Panc1 (cell line): Measurements from ENCODE around the gene KCNMA1.

ENCODE experiments used
- POLR2AphosphoS5 ChIP-seq: IDR thresholded peaks from 2 replicates; pipeline ENCODE4 v1.6.1; 2012; ENCODE audit warnings: mild to moderate bottlenecking, low read depth, low read length, moderate library complexity
- SIN3A ChIP-seq: IDR thresholded peaks from 2 replicates; pipeline ENCODE4 v1.6.1; 2012; ENCODE audit warnings: low read depth, mild to moderate bottlenecking, low read length, moderate library complexity, borderline replicate concordance; ENCODE audit not compliant: insufficient read depth
- TCF7L2 ChIP-seq: IDR thresholded peaks from 2 replicates; pipeline ENCODE4 v1.6.1; 2011; ENCODE audit warnings: mild to moderate bottlenecking, low read depth, low read length, inconsistent platforms
- TF ChIP-seq, protein P1 (sequence below): fragments of 450-650 bp; IDR thresholded peaks from 2 replicates; pipeline ENCODE4 v1.5.1; 2017; ENCODE audit warnings: mild to moderate bottlenecking
- TF ChIP-seq, protein P2 (sequence below), 2 experiments: IDR thresholded peaks; 2 replicates each; pipeline ENCODE4 v1.6.1; 2011 to 2012; ENCODE audit warnings: low read depth in 2 of 2, control low read depth in 1 of 2, low read length in 1 of 2, mild to moderate bottlenecking in 1 of 2, moderate library complexity in 1 of 2; ENCODE audit not compliant: insufficient read depth in 1 of 2

DNA sequence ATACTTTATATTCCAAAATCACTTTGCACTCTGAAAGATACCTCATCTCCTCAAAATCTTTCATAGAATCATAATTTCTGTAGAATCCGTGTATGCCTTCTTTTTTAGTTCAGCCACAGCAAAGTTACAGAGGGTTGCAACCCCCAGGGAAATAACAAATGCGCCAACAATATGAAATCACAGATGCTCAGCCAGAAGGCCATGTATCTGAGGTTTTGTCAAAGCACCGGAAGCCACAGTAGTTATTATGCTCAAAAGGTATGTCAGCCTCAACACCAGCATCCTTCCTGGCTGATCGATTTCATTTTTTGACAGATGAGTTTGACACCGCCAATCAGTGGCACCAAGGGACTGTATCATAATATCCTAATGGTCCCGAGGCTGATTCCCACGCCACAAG is 204.1 kb downstream of the KCNMA1 start:
- TF ChIP-seq, protein P1, sequence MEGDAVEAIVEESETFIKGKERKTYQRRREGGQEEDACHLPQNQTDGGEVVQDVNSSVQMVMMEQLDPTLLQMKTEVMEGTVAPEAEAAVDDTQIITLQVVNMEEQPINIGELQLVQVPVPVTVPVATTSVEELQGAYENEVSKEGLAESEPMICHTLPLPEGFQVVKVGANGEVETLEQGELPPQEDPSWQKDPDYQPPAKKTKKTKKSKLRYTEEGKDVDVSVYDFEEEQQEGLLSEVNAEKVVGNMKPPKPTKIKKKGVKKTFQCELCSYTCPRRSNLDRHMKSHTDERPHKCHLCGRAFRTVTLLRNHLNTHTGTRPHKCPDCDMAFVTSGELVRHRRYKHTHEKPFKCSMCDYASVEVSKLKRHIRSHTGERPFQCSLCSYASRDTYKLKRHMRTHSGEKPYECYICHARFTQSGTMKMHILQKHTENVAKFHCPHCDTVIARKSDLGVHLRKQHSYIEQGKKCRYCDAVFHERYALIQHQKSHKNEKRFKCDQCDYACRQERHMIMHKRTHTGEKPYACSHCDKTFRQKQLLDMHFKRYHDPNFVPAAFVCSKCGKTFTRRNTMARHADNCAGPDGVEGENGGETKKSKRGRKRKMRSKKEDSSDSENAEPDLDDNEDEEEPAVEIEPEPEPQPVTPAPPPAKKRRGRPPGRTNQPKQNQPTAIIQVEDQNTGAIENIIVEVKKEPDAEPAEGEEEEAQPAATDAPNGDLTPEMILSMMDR = no peak
- TF ChIP-seq POLR2AphosphoS5 (no peak), SIN3A (no peak), TCF7L2 (no peak)
- TF ChIP-seq, protein P2, sequence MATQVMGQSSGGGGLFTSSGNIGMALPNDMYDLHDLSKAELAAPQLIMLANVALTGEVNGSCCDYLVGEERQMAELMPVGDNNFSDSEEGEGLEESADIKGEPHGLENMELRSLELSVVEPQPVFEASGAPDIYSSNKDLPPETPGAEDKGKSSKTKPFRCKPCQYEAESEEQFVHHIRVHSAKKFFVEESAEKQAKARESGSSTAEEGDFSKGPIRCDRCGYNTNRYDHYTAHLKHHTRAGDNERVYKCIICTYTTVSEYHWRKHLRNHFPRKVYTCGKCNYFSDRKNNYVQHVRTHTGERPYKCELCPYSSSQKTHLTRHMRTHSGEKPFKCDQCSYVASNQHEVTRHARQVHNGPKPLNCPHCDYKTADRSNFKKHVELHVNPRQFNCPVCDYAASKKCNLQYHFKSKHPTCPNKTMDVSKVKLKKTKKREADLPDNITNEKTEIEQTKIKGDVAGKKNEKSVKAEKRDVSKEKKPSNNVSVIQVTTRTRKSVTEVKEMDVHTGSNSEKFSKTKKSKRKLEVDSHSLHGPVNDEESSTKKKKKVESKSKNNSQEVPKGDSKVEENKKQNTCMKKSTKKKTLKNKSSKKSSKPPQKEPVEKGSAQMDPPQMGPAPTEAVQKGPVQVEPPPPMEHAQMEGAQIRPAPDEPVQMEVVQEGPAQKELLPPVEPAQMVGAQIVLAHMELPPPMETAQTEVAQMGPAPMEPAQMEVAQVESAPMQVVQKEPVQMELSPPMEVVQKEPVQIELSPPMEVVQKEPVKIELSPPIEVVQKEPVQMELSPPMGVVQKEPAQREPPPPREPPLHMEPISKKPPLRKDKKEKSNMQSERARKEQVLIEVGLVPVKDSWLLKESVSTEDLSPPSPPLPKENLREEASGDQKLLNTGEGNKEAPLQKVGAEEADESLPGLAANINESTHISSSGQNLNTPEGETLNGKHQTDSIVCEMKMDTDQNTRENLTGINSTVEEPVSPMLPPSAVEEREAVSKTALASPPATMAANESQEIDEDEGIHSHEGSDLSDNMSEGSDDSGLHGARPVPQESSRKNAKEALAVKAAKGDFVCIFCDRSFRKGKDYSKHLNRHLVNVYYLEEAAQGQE (IDR thresholded peaks at IDR 0.05; ENCODE audit: insufficient read depth in 1 of 2, low read depth in 2 of 2, low read length in 1 of 2) = no peak
